Measurements from ENCODE around the gene PCNX1.

PCNX1 gene

DNA sequence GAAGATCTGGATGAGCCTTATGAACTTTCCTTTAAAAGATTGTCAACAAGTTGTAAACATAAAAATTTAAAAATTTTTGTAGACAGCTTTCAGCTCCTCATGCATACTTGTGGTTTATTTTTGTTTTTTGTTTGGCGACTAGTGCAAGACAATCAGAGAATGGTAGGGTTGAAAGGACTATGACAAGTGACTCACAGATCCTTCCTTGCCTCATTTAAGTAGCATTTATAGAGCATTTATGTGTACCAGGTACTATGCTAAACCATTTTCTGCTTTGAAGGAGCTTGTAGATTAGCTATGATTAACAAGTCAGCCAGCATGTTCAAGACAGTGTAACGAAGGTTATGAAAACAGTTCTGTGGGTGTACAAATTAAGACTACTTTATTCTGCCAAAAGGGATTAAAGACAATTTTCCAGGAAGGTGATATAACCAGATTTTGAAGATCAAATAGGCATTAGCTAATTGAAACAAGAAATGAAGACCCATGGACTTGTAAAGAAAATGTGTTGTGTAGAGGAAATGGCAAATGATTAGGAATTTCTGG is 122.0 kb downstream of the PCNX1 start:
- Histone ChIP-seq H4K8ac (ENCODE audit: low read length) (no peak overlapping the region), H3K9me3 (ENCODE audit: control insufficient read depth, low read length) (no peaks in the 10 kb centered on the region), H2BK120ac (ENCODE audit: low read depth, low read length) (no peak overlapping the region), H3K27me3 (ENCODE audit: control insufficient read depth in 1 of 2, insufficient read depth in 1 of 2, low read length in 2 of 2) (no peaks in the 10 kb centered on the region), H3K23ac (ENCODE audit: low read length in 2 of 2) (no peak overlapping the region), H3K36me3 (ENCODE audit: control insufficient read depth in 1 of 2, insufficient read depth in 2 of 2, low read depth in 1 of 2, low read length in 2 of 2) (peaks cover 16 to 98% of the 10 kb centered on the region in 2 experiments), H2BK12ac (ENCODE audit: low read length in 2 of 2) (no peak overlapping the region), H2BK15ac (ENCODE audit: low read depth, poor library complexity, severe bottlenecking) (no peak overlapping the region), H3K27ac (ENCODE audit: low read length, poor library complexity, severe bottlenecking) (no peak overlapping the region), H3K4me3 (ENCODE audit: insufficient read depth in 1 of 2, low read depth in 1 of 2, low read length in 2 of 2) (no peak overlapping the region), H3K4me1 (ENCODE audit: control insufficient read depth, insufficient read depth, low read depth, low read length) (peaks cover 2% of the 10 kb centered on the region), H4K91ac (ENCODE audit: low read length) (no peak overlapping the region), H3K18ac (ENCODE audit: low read depth in 1 of 2, low read length in 2 of 2) (no peak overlapping the region), H2AFZ (ENCODE audit: low read depth, low read length) (no peak overlapping the region), H3K4me2 (ENCODE audit: low read length, poor library complexity, severe bottlenecking) (no peak overlapping the region), H3K9ac (ENCODE audit: low read length) (no peak overlapping the region), H2AK5ac (ENCODE audit: low read length, severe bottlenecking) (no peak overlapping the region), H3K14ac (ENCODE audit: low read length in 2 of 2) (no peak overlapping the region), H3K4ac (ENCODE audit: low read depth in 1 of 2, low read length in 2 of 2) (no peak overlapping the region), H3K79me1 (replicated peaks; ENCODE audit: low read length, poor library complexity, severe bottlenecking) (peaks cover 15% of the 10 kb centered on the region), H2BK5ac (ENCODE audit: low read depth, low read length, poor library complexity, severe bottlenecking) (no peak overlapping the region)
- DNase-seq: no peak
- WGBS: 100% methylated on average over 1 of the region's 2 CpGs

- no peak overlapping the region for H2AFZ ChIP-seq (ENCODE audit: low read depth, low read length)
- no peak overlapping the region for H3K4me2 ChIP-seq (ENCODE audit: low read length, poor library complexity, severe bottlenecking)
- H3K18ac ChIP-seq (ENCODE audit: low read depth in 1 of 2, low read length in 2 of 2): no peak overlapping the region
- H2BK12ac ChIP-seq (ENCODE audit: low read length in 2 of 2): no peak overlapping the region
- no peak overlapping the region for H3K14ac ChIP-seq (ENCODE audit: low read length in 2 of 2)
- no peak overlapping the region for H2AK5ac ChIP-seq (ENCODE audit: low read length, severe bottlenecking)
- H4K8ac ChIP-seq (ENCODE audit: low read length): no peak overlapping the region
- H2BK120ac ChIP-seq (ENCODE audit: low read depth, low read length): no peak overlapping the region
- peaks cover under 1% of the 10 kb centered on the region for H3K9me3 ChIP-seq (ENCODE audit: control insufficient read depth, low read length)
- no peak overlapping the region for H3K9ac ChIP-seq (ENCODE audit: low read length)
- no peak overlapping the region for H3K23ac ChIP-seq (ENCODE audit: low read length in 2 of 2)
- no peak overlapping the region for H4K91ac ChIP-seq (ENCODE audit: low read length)
- DNase-seq: no peak
- no peak overlapping the region for H3K4me3 ChIP-seq (ENCODE audit: insufficient read depth in 1 of 2, low read depth in 1 of 2, low read length in 2 of 2)
- H3K79me1 ChIP-seq (replicated peaks; ENCODE audit: low read length, poor library complexity, severe bottlenecking): peaks cover 15% of the 10 kb centered on the region
- no CpG with 5 or more reads among the region's 1 CpG for WGBS
- H3K4me1 ChIP-seq (ENCODE audit: control insufficient read depth, insufficient read depth, low read depth, low read length): peaks cover 2% of the 10 kb centered on the region
- H2BK15ac ChIP-seq (ENCODE audit: low read depth, poor library complexity, severe bottlenecking): no peak overlapping the region
- H3K36me3 ChIP-seq (ENCODE audit: control insufficient read depth in 1 of 2, insufficient read depth in 2 of 2, low read depth in 1 of 2, low read length in 2 of 2): peaks cover 17 to 96% of the 10 kb centered on the region in 2 experiments
- no peaks in the 10 kb centered on the region for H3K27me3 ChIP-seq (ENCODE audit: control insufficient read depth in 1 of 2, insufficient read depth in 1 of 2, low read length in 2 of 2)
- no peak overlapping the region for H2BK5ac ChIP-seq (ENCODE audit: low read depth, low read length, poor library complexity, severe bottlenecking)
- no peak overlapping the region for H3K27ac ChIP-seq (ENCODE audit: low read length, poor library complexity, severe bottlenecking)
- no peak overlapping the region for H3K4ac ChIP-seq (ENCODE audit: low read depth in 1 of 2, low read length in 2 of 2)
Measured at GRCh38 chr14:71031000-71031399, 123.7 kb downstream of the PCNX1 start.

DNA sequence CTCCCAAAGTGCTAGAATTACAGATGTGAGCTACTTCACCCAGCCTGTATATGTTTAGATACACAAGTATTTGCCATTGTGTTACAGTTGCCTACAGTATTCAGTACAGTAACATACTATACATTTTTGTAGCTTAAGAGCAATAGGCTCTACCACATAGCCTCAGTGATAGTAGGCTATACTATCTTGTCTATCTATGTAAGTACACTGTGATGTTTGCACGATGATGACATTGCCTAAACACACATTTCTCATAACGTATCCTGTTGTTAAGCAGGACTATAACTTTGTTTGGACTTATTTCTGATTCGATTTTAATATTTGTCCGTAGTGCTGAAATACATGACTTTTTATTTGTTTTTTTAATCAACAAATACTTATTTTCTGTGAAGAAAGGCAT is 129.2 kb downstream of the PCNX1 start:
- Histone ChIP-seq H2AFZ (ENCODE audit: low read depth, low read length) (no peak overlapping the region), H2BK12ac (ENCODE audit: low read length in 2 of 2) (no peak overlapping the region), H3K18ac (ENCODE audit: low read depth in 1 of 2, low read length in 2 of 2) (no peak overlapping the region), H3K27ac (ENCODE audit: low read length, poor library complexity, severe bottlenecking) (no peak overlapping the region), H3K14ac (ENCODE audit: low read length in 2 of 2) (no peak overlapping the region), H4K91ac (ENCODE audit: low read length) (no peak overlapping the region), H3K9me3 (ENCODE audit: control insufficient read depth, low read length) (peaks cover 12% of the 10 kb centered on the region), H2BK15ac (ENCODE audit: low read depth, poor library complexity, severe bottlenecking) (no peak overlapping the region), H2AK5ac (ENCODE audit: low read length, severe bottlenecking) (no peak overlapping the region), H3K23ac (ENCODE audit: low read length in 2 of 2) (no peak overlapping the region), H3K4me1 (ENCODE audit: control insufficient read depth, insufficient read depth, low read depth, low read length) (no peaks in the 10 kb centered on the region), H3K36me3 (ENCODE audit: control insufficient read depth in 1 of 2, insufficient read depth in 2 of 2, low read depth in 1 of 2, low read length in 2 of 2) (peaks cover 12 to 75% of the 10 kb centered on the region in 2 experiments), H2BK120ac (ENCODE audit: low read depth, low read length) (no peak overlapping the region), H3K9ac (ENCODE audit: low read length) (no peak overlapping the region), H3K4me3 (ENCODE audit: insufficient read depth in 1 of 2, low read depth in 1 of 2, low read length in 2 of 2) (no peak overlapping the region), H2BK5ac (ENCODE audit: low read depth, low read length, poor library complexity, severe bottlenecking) (no peak overlapping the region), H3K79me1 (replicated peaks; ENCODE audit: low read length, poor library complexity, severe bottlenecking) (peaks cover 10% of the 10 kb centered on the region), H3K4me2 (ENCODE audit: low read length, poor library complexity, severe bottlenecking) (no peak overlapping the region), H3K27me3 (ENCODE audit: control insufficient read depth in 1 of 2, insufficient read depth in 1 of 2, low read length in 2 of 2) (no peaks in the 10 kb centered on the region), H4K8ac (ENCODE audit: low read length) (no peak overlapping the region), H3K4ac (ENCODE audit: low read depth in 1 of 2, low read length in 2 of 2) (no peak overlapping the region)
- no peak for DNase-seq
- 83% methylated on average over 1 of the region's 4 CpGs for WGBS

GRCh38 chr14:71048393-71048792 is 141.1 kb downstream of the PCNX1 start:
- H4K91ac ChIP-seq (ENCODE audit: low read length): no peak overlapping the region
- H3K27me3 ChIP-seq (ENCODE audit: control insufficient read depth in 1 of 2, insufficient read depth in 1 of 2, low read length in 2 of 2): no peaks in the 10 kb centered on the region
- H3K14ac ChIP-seq (ENCODE audit: low read length in 2 of 2): no peak overlapping the region
- H3K9ac ChIP-seq (ENCODE audit: low read length): no peak overlapping the region
- DNase-seq: no peak
- H3K4me1 ChIP-seq (ENCODE audit: control insufficient read depth, insufficient read depth, low read depth, low read length): no peaks in the 10 kb centered on the region
- no peak overlapping the region for H3K4me3 ChIP-seq (ENCODE audit: insufficient read depth in 1 of 2, low read depth in 1 of 2, low read length in 2 of 2)
- no peak overlapping the region for H3K27ac ChIP-seq (ENCODE audit: low read length, poor library complexity, severe bottlenecking)
- H3K23ac ChIP-seq (ENCODE audit: low read length in 2 of 2): no peak overlapping the region
- no peak overlapping the region for H2BK12ac ChIP-seq (ENCODE audit: low read length in 2 of 2)
- H2BK120ac ChIP-seq (ENCODE audit: low read depth, low read length): no peak overlapping the region
- no peak overlapping the region for H3K4ac ChIP-seq (ENCODE audit: low read depth in 1 of 2, low read length in 2 of 2)
- H2AFZ ChIP-seq (ENCODE audit: low read depth, low read length): no peak overlapping the region
- peaks cover 11% of the 10 kb centered on the region for H3K79me1 ChIP-seq (replicated peaks; ENCODE audit: low read length, poor library complexity, severe bottlenecking)
- H3K36me3 ChIP-seq (ENCODE audit: control insufficient read depth in 1 of 2, insufficient read depth in 2 of 2, low read depth in 1 of 2, low read length in 2 of 2): peaks cover 11 to 74% of the 10 kb centered on the region in 2 experiments
- no peak overlapping the region for H3K18ac ChIP-seq (ENCODE audit: low read depth in 1 of 2, low read length in 2 of 2)
- no peaks in the 10 kb centered on the region for H3K9me3 ChIP-seq (ENCODE audit: control insufficient read depth, low read length)
- H3K4me2 ChIP-seq (ENCODE audit: low read length, poor library complexity, severe bottlenecking): no peak overlapping the region
- no peak overlapping the region for H2AK5ac ChIP-seq (ENCODE audit: low read length, severe bottlenecking)
- no peak overlapping the region for H2BK15ac ChIP-seq (ENCODE audit: low read depth, poor library complexity, severe bottlenecking)
- H2BK5ac ChIP-seq (ENCODE audit: low read depth, low read length, poor library complexity, severe bottlenecking): no peak overlapping the region
- no peak overlapping the region for H4K8ac ChIP-seq (ENCODE audit: low read length)

All from mesenchymal stem cell (in vitro differentiated cells and primary cell).